ENCODE measurements around the gene ZNF41.
"Not testable (repeated sequence)": the region's sequence is repeated elsewhere in the genome, so short reads cannot be mapped to it uniquely, and the experiment has no call there.

ZNF41 gene

GRCh38 chrX:47482512-47483305 lies at the start of gene ZNF41:
ZNF41 (minus strand) TSS chrX:47483222; CDS start chrX:47467481, 15,741 bp downstream.
- peak in 57 of 58 donors; percentile 4 to 85 (median 61) for DNase-seq

- no peak for DNase-seq
Observed at GRCh38 chrX:47530049-47530448, 47.0 kb upstream of the ZNF41 start.

- DNase-seq, result no peak
Observed at GRCh38 chrX:47529548-47529947, 46.5 kb upstream of the ZNF41 start.

GRCh38 chrX:47523713-47524166 lies 40.7 kb upstream of the ZNF41 start:
- DNase-seq, result no peak

GRCh38 chrX:47523297-47523696 lies 40.3 kb upstream of the ZNF41 start:
- peak in 56 of 58 donors; percentile 1 to 84 (median 62) for DNase-seq

- DNase-seq, result no peak
Observed at GRCh38 chrX:47518144-47518543, 35.1 kb upstream of the ZNF41 start.

GRCh38 chrX:47515941-47516665 lies 33.1 kb upstream of the ZNF41 start:
- no peak for DNase-seq

- DNase-seq, result no peak
Observed at GRCh38 chrX:47514533-47515235, 31.7 kb upstream of the ZNF41 start.

GRCh38 chrX:47513034-47513965 lies 30.3 kb upstream of the ZNF41 start:
- DNase-seq, result peak in 4 of 58 donors; percentile 2 to 23 (median 6)

GRCh38 chrX:47512383-47512782 lies 29.4 kb upstream of the ZNF41 start:
- not testable (repeated sequence) for DNase-seq

- no peak for DNase-seq
Observed at GRCh38 chrX:47507153-47507867, 24.3 kb upstream of the ZNF41 start.

GRCh38 chrX:47503151-47503550 lies 20.1 kb upstream of the ZNF41 start:
- DNase-seq, result peak in 1 of 58 donors; percentile 24

- DNase-seq, result peak in 9 of 58 donors; percentile 8 to 27 (median 13)
Observed at GRCh38 chrX:47502316-47503125, 19.5 kb upstream of the ZNF41 start.

- DNase-seq, result no peak
Observed at GRCh38 chrX:47501226-47502074, 18.4 kb upstream of the ZNF41 start.

GRCh38 chrX:47500554-47500953 lies 17.5 kb upstream of the ZNF41 start:
- DNase-seq, result no peak

GRCh38 chrX:47499293-47499692 lies 16.3 kb upstream of the ZNF41 start:
- DNase-seq, result no peak

GRCh38 chrX:47498411-47498810 lies 15.4 kb upstream of the ZNF41 start:
- no peak for DNase-seq

GRCh38 chrX:47497271-47497888 lies 14.4 kb upstream of the ZNF41 start:
- DNase-seq, result no peak

Data from anterior cingulate cortex (tissue), 58 donors.